Activated gamma-delta T cell treated with Interleukin-2 at 50 U/mL for 16 hours (primary cell): Measurements from ENCODE around the gene PER2.
A peak's percentile ranks its signal among the peaks of the same experiment; 100 is the strongest.

Experiments
- DNase-seq: peaks from one replicate; pipeline ENCODE4 v3.0.0-alpha.2; 2020

Gene PER2

DNA sequence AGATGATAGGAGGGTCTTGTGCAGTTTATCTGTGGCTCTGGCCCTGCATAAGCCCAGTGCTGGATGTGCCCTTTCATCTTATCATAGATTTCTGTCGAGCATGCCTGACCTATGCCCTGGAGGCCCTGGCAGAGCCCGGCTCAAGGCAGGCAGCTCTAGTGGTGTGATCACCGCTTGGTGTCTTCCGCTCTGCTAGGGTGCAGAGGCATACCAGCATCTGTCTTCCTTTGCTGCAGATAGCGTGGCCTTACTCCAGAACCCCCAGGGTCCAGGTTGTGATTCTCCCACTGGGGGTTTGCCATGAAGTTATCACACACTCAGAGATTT lies 18.2 kb upstream of the PER2 start:
- no peak for DNase-seq

DNA sequence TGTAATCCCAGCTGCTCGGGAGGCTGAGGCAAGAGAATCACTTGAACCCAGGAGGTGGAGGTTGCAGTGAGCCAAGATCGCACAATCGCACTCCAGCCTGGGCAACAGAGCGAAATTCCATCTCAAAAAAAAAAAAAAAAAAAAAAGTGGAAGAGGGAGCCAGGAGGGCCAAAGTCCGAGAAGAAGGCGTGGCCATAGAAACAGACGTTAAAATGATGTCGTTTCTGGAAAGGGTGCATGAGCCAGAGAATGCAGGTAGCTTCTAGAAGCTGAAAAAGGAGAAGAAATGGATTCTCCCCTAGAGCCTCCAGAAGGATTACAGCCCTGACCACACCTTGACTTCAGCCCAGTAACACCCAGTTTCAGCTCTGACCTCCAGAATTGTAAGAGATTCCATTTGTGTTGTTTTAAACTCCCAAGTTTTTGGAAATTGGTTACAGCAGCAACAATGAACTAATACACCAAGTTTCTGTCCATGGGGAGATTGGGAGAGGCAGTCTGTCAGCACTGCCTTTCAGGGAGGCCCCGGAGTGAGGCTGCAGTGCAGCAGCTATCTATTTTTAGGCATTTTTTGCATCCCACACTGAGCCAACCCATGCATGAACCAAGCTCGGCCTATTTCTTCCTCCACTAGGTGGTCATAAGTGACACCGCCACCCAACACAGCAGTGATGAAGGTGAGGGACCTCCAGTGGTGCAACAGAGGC lies 17.7 kb upstream of the PER2 start:
- no peak for DNase-seq

GRCh38 chr2:238305092-238305862 lies 16.9 kb upstream of the PER2 start:
- DNase-seq: no peak

- DNase-seq: no peak
Observed at GRCh38 chr2:238304116-238304515, 15.7 kb upstream of the PER2 start.

GRCh38 chr2:238302751-238303150 lies 14.3 kb upstream of the PER2 start:
- no peak for DNase-seq

DNA sequence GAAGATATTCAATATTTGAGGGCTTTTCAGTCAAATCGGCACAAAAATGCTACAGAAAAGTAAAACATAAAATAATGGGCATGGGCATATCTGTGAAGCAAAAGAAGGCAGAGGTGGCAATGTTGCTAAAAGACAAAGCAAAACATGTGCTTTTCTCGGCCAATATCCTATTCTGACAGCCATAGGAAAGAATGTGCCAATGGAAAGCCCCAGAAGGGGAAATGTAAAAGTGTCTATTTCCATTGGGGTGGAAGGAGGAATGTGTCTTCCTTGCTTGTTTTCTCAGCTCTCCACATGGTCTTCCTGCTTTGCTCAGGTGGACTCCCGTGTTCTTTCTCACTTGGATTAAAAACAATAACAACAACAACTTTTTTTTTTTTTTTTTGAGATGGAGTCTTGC lies 13.7 kb upstream of the PER2 start:
- DNase-seq: no peak

DNA sequence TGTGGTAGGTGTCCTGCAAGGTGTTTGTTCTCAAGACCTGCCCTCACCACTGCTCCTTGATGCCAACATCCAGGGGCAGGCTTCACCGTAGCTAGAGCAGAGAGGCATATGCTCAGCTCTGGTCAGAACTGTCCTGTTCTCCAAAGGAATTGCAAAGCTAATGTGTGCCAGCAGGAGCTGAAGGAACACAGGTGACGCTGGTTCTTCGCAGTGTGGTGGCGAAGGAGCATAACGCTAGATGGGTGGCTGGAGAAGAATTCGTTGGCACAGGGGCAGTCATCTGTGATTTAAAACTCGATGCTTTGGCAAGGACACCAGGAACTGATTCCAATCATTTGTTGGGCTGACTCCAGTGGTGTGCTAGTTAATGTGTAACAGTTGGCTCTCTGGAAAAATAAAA lies 11.4 kb upstream of the PER2 start:
- DNase-seq: no peak

- no peak for DNase-seq
Observed at GRCh38 chr2:238296638-238297457, 8.4 kb upstream of the PER2 start.

DNA sequence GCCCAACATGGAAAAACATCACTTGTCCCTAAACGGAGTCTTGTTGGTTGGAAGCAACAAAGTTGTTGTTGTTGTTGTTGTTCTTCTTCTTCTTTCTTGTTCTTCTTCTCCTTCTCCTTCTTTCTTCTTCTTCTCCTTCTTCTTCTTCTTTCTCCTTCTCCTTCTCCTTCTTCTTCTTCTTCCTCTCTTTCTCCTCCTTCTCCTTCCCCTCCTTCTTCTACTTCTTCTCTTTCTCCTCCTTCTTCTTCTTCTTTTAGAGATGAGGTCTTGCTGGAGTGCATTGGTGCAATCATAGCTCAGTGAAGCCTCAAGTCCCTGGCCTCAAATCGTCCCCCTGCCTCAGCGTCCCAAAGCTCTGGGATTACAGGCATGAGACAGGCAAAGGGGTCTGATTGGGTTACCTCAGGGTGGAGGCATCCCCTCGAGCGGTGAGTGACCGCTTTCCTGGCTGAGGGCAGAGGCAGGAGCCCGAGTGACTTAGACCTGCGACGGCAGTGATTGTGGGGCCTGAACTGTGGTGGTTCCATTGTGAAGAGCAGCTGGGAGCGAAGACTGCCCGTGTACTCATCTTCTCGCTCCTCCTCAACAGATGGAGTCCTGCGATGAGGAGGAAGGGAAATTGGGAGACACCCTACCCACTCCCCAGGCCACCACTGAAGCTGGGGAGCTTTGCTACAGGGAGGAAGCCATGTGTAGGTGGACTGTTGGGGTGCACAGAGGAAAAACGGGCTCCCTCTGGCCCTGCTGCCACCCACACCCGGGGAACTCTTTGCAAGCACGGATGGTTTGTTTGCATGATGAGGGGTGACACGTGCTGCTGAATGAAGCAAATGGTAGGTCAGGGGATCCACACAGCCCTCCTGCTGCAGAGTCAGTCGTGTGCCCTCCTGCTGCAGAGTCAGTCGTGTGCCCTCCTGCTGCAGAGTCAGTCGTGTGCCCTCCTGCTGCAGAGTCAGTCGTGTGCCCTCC lies 7.0 kb upstream of the PER2 start:
- no peak for DNase-seq

- DNase-seq: no peak
Observed at GRCh38 chr2:238294393-238295143, 6.2 kb upstream of the PER2 start.

DNA sequence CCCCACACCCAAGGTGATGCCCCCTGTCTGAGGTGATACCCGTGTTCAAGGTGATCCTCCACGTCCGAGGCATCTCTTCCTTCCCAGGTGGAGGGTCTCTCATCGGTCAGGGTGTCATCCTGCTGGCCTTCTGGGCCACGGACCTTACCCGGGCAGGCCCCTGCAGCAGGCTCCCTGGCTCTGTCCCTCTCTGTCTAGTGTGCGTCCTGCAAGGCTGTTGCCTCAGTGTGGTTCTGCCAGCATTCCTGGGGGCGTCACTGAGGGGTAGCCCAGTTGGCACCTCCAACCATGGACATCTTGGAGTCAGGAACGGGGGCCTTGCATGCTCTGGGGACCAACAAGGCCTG lies 5.6 kb upstream of the PER2 start:
- no peak for DNase-seq

- no peak for DNase-seq
Observed at GRCh38 chr2:238291550-238292281, 3.3 kb upstream of the PER2 start.

DNA sequence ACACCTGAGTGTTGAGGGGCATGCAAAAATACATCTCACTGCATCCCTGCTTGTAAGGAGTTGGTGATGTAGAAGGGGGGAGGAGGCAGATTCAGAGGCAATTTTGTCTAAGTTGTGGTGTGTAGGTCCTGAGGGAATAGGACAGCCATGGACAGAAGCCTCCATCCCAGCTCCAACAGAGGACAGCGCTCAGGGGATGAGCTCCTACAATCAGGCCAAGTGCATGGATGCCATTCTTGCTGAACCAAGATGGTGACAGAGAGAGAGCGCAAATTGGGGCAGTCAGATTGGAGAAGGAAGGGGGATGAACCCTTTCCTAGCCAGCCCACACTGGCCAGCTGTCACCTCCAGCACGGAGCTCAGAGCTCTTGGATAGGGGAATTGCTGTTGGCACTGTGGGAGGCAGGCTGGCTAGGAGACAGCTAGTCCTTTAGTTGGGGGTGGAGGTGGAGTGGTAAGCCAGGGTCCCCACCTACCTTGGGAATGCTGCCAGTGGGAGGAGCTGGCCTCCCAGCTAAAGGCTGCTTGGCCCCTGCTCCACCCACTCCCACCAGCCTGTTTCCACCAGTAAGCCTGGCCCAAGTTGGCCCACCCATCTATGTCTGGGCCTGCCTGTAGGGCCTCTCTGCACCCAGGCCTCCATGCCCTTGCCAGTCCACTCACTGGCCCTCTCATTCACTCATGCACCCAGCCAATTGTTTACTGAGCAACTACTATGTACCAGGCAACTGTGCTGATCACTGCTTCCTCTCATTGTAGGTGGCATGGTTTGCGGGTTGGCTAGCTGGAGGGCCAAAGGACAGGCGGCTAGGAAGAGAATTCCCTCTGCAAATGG lies 2.5 kb upstream of the PER2 start:
- DNase-seq: no peak

- DNase-seq: peak; percentile 30
Observed at GRCh38 chr2:238290091-238290509, 1.7 kb upstream of the PER2 start.

DNA sequence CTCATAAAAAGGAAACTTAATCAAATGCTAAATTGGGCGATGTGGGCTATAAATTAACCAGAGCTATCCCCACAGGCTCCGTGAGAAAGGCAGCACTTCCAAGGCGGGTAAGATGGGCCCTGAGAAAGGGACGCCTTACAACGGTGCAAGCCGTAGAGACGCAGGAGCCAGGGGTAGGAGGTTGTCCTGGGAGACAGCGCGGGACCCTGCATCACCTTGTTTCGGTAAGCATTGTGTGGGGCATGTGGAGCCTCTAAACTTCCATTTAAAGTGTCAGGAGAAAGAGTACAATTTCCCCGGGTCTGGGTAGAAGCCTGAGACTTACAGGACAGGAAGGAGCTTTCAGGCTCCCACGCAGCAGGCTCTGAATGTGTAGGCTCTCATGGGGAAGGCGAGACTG lies 1.2 kb upstream of the PER2 start:
- no peak for DNase-seq

DNA sequence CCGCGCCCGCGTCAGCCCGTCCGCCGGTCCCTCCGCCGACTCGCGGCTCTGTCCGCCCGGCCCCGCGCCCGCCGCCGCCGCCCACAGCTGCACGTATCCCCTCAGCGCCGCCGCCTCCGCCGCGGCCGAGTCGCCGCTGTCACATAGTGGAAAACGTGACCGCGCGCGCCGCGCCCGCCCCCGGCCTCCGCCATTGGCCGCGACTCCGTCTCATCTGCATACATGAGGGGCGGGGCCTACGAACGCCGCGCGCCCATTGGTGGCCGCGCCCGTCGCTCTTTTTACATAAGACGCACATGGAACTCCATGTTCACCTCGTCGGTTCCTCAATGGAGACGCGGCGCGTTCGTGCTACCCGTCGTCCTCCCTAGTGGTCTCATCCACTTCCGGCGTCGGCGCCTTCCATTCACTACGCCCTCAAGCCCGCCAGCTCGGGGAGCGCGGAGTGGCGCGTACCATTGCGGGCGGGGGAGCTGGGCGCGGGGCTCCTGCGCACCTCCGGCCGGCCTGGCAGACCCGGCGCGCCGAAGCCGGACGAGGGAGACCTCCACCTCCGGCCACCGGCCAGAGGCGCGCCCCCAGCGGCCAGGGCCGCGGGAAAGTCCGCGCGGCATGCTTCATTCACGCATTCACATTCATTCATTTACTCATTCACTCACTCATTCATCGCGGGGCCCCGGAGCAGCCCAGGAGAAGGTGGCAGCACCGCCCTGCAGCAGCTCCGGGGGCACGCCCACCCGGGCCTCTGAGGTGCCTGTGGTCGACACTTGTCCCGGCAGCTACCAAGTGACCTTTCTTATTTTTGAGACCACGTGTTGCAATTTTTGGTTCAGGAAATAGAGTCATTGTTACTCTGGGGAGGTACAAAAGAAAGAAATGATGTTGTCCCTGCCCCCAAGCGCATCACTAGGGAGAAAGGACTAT lies 502 bp upstream of the PER2 start:
- DNase-seq: peak; percentile 97

DNA sequence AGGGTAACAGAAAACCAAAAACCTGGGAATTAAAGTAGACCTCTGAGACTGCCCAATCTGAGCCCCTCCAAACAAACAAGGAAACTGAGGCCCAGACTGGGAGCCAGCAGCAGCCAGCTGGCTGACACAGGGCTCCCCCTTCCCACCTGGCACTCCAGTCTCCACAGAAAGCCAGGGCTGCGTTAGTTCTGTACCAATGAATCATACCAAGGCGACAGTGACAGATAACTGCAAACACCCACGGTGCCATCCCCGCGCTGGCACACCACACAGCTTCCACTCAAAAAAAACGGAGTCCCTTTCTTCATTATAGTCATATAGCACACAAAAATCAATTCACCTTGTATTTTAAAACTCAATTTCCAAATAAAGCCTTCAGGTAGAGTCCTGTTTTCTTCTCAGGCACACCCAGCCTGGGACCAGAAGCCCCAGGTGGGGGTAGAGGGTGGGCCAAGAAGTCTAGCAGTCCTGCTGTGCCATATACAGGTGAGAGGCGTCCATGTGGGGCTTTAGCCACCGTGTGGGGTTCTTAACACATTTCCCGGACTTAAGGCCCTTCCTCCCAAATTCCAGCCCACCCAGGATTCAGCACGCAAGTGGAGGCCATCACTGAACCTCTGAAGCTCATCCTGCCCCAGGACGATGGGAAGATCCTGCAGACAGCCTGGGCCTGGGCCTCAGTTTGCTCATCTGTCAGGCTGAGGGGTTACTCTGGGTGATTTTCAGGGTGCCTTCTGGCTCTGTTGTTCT lies 1.2 kb downstream of the PER2 start:
- no peak for DNase-seq

GRCh38 chr2:238286551-238286950 lies 1.9 kb downstream of the PER2 start:
- DNase-seq: no peak
